HEK293 (cell line): ENCODE measurements around the gene GRK5.

ENCODE experiments used
- CTCF ChIA-PET: fragments of 350-600 bp; formaldehyde crosslinking; extraction: SDS; loops from one replicate; lab custom pipeline; 2021; ENCODE audit warnings: antibody characterized with exemption; lab: Yijun Ruan, JAX
- POLR2A ChIA-PET: fragments of 300-600 bp; formaldehyde crosslinking; extraction: SDS; loops from one replicate; lab custom pipeline; 2020; ENCODE audit warnings: antibody characterized with exemption, inconsistent platforms; lab: Yijun Ruan, JAX
- H3K27ac ChIP-seq: fragments of 200-500 bp; sonication (Bioruptor generic); 2 replicates; pipeline ENCODE4 v1.5.1; 2014; ENCODE audit warnings: low read depth, low read length, control low read depth, inconsistent platforms; ENCODE audit errors: extremely low read depth
- H3K36me3 ChIP-seq, 2 experiments: fragments of 200-500 bp in 1 of 2; sonication (Bioruptor generic) in 1 of 2; 1 replicate in 1 of 2; 2 replicates in 1 of 2; pipeline ENCODE4 v1.5.1; 2014 to 2017; ENCODE audit warnings: inconsistent platforms in 2 of 2, low read length in 2 of 2; ENCODE audit not compliant: control insufficient read depth in 2 of 2, insufficient read depth in 1 of 2
- H3K4me1 ChIP-seq: fragments of 200-500 bp; sonication (Bioruptor generic); 2 replicates; pipeline ENCODE4 v1.5.1; 2014; ENCODE audit warnings: mild to moderate bottlenecking, low read length, inconsistent platforms; ENCODE audit not compliant: control insufficient read depth, insufficient read depth
- H3K4me3 ChIP-seq: 2 replicates; pipeline ENCODE4 v1.5.1; 2011; ENCODE audit warnings: low read depth, mild to moderate bottlenecking, control low read depth, low read length, moderate library complexity
- H3K9me3 ChIP-seq: fragments of 200-500 bp; sonication (Bioruptor generic); 2 replicates; pipeline ENCODE4 v1.5.1; 2014; ENCODE audit warnings: low read depth, low read length, inconsistent platforms; ENCODE audit not compliant: control insufficient read depth, insufficient read depth
- KLF1 ChIP-seq: fragments of 450-650 bp; formaldehyde crosslinking; IDR thresholded peaks from 2 replicates; pipeline ENCODE4 v1.5.1; 2016; ENCODE audit warnings: missing biosample characterization, missing genetic modification characterization
- MEIS1 ChIP-seq: sonication (generic); formaldehyde crosslinking; IDR thresholded peaks from 2 replicates; pipeline ENCODE4 v1.8.1; 2022; ENCODE audit warnings: missing genetic modification reagents, mild to moderate bottlenecking, borderline replicate concordance
- SALL2 ChIP-seq: fragments of 450-650 bp; formaldehyde crosslinking; IDR thresholded peaks from 2 replicates; pipeline ENCODE4 v1.5.0; 2017; ENCODE audit warnings: missing biosample characterization, mild to moderate bottlenecking, missing genetic modification characterization, borderline replicate concordance
- WT1 ChIP-seq: fragments of 450-650 bp; formaldehyde crosslinking; IDR thresholded peaks from 2 replicates; pipeline ENCODE4 v1.5.1; 2016; ENCODE audit warnings: missing biosample characterization, missing genetic modification characterization
- YY1 ChIP-seq: fragments of 450-650 bp; formaldehyde crosslinking; IDR thresholded peaks from 2 replicates; pipeline ENCODE4 v1.5.1; 2018; ENCODE audit warnings: missing biosample characterization, missing genetic modification characterization
- ZBTB7A ChIP-seq: fragments of 450-650 bp; formaldehyde crosslinking; IDR thresholded peaks from 2 replicates; pipeline ENCODE4 v1.5.1; 2016; ENCODE audit warnings: low read depth, missing biosample characterization, missing genetic modification characterization
- ZIC2 ChIP-seq: fragments of 450-650 bp; formaldehyde crosslinking; IDR thresholded peaks from 2 replicates; pipeline ENCODE4 v1.5.1; 2016; ENCODE audit warnings: missing biosample characterization, missing genetic modification characterization
- ZNF10 ChIP-seq: fragments of 450-650 bp; formaldehyde crosslinking; IDR thresholded peaks from 2 replicates; pipeline ENCODE4 v1.5.1; 2017; ENCODE audit warnings: missing biosample characterization, missing genetic modification characterization
- ZNF146 ChIP-seq: fragments of 450-650 bp; formaldehyde crosslinking; IDR thresholded peaks from 2 replicates; pipeline ENCODE4 v1.5.1; 2016; ENCODE audit warnings: missing biosample characterization, missing genetic modification characterization
- ZNF155 ChIP-seq: fragments of 450-650 bp; formaldehyde crosslinking; IDR thresholded peaks from 2 replicates; pipeline ENCODE4 v1.5.1; 2016; ENCODE audit warnings: missing biosample characterization, missing genetic modification characterization
- ZNF211 ChIP-seq: fragments of 450-650 bp; formaldehyde crosslinking; IDR thresholded peaks from 2 replicates; pipeline ENCODE4 v1.5.1; 2016; ENCODE audit warnings: low read depth, missing biosample characterization, missing genetic modification characterization
- ZNF423 ChIP-seq: fragments of 450-650 bp; formaldehyde crosslinking; IDR thresholded peaks from 2 replicates; pipeline ENCODE4 v1.5.1; 2016; ENCODE audit warnings: missing biosample characterization, missing genetic modification characterization
- ZNF585B ChIP-seq: fragments of 450-650 bp; formaldehyde crosslinking; IDR thresholded peaks from 2 replicates; pipeline ENCODE4 v1.5.1; 2016; ENCODE audit warnings: missing biosample characterization, missing genetic modification characterization
- TF ChIP-seq, protein P1 (sequence below): fragments of 450-650 bp; formaldehyde crosslinking; IDR thresholded peaks from 2 replicates; pipeline ENCODE4 v1.5.1; 2016; ENCODE audit warnings: missing biosample characterization, missing genetic modification characterization
- TF ChIP-seq, protein P2 (sequence below): fragments of 450-650 bp; formaldehyde crosslinking; IDR thresholded peaks from 2 replicates; pipeline ENCODE4 v1.5.1; 2017; ENCODE audit warnings: missing biosample characterization, mild to moderate bottlenecking, missing genetic modification characterization, moderate library complexity
- TF ChIP-seq, protein P3 (sequence below): fragments of 450-650 bp; formaldehyde crosslinking; IDR thresholded peaks from 2 replicates; pipeline ENCODE4 v1.5.1; 2016; ENCODE audit warnings: missing biosample characterization, missing genetic modification characterization
- TF ChIP-seq, protein P4 (sequence below): fragments of 450-650 bp; formaldehyde crosslinking; conservative IDR thresholded peaks from 2 replicates; pipeline ENCODE4 v1.5.1; 2016; ENCODE audit warnings: low read depth, missing biosample characterization, missing genetic modification characterization
- TF ChIP-seq, protein P5 (sequence below): fragments of 450-650 bp; IDR thresholded peaks from 2 replicates; pipeline ENCODE4 v1.5.1; 2018; ENCODE audit warnings: missing biosample characterization, missing genetic modification characterization
- TF ChIP-seq, protein P6 (sequence below): fragments of 450-650 bp; IDR thresholded peaks from 2 replicates; pipeline ENCODE4 v1.5.1; 2018; ENCODE audit warnings: missing biosample characterization, mild to moderate bottlenecking, missing genetic modification characterization

The GRK5 gene

DNA sequence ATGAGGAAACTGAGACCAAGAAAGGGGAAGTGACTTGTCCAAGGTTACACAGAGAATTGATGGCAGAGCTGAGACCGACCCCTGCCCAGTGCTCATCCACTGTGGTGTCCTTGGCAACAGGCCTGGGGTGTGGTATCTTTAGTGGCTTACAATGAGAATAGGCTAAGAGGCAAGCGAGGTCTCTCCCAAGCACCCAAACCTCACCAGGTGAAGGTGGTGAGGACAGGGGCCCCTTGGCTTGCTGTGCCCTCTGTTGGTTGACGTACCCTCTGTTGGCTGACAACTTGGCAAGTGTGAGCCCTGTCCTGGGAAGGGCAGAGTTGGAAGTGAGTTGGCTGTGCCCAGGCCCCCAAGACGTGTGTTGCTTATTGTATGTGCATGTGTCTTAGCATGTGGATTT, 166.9 kb downstream of the GRK5 start:
- no peak overlapping the region for H3K4me3 ChIP-seq
- ChIA-PET POLR2A (no interaction called here), CTCF (interaction anchor here (0.6 kb wide), 1 partner anchor 165 kb away, joined by 4 read pairs; no protein-coding TSS in a partner anchor)
- H3K9me3 ChIP-seq: no peaks in the 10 kb centered on the region
- TF ChIP-seq MEIS1 (CRISPR knock-in tag): no peak
- TF ChIP-seq ZNF10: peak; percentile 77
- TF ChIP-seq, protein P1, sequence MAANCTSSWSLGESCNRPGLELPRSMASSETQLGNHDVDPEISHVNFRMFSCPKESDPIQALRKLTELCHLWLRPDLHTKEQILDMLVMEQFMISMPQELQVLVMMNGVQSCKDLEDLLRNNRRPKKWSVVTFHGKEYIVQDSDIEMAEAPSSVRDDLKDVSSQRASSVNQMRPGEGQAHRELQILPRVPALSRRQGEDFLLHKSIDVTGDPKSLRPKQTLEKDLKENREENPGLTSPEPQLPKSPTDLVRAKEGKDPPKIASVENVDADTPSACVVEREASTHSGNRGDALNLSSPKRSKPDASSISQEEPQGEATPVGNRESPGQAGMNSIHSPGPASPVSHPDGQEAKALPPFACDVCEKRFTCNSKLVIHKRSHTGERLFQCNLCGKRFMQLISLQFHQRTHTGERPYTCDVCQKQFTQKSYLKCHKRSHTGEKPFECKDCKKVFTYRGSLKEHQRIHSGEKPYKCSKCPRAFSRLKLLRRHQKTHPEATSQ (tag by site-specific recombination): no peak
- peaks cover 5% of the 10 kb centered on the region for H3K4me1 ChIP-seq
- H3K36me3 ChIP-seq: no peaks in the 10 kb centered on the region
- H3K27ac ChIP-seq: no peak overlapping the region

DNA sequence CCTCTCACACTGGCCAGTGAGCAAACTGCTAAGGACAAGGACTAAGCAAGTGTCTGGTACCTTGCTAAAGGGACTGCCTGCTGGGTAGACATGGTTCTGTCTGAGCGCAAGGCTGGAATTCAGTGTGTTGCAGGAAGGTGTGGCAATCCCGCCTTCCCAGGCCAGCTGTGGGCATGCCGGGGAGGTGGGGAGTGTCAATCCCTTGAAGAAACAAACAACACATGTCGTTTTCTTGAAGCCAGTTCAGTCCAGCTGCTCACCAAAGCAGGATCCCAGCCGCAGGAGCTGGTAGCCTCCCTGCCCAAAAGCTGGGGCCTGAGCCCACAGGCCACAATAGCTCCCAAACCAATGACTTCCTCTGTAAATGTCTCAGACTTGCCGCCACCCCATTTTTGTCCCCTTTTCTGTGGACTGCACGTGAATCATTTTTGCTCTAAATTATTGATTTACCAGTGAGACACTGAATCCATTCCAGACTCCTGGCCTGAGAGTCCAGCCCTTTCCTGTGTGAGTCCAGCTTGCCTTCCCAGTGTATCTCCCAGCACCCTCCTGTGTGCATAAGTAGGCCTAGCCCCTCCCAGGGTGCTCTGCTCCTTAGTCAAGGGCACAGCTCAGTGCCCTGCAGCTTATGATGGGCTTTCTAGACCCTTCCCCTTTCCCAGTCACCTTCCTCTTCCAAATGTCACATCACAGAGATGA, 168.4 kb downstream of the GRK5 start:
- H3K36me3 ChIP-seq: no peaks in the 10 kb centered on the region
- H3K27ac ChIP-seq: no peak overlapping the region
- ChIA-PET CTCF (interaction anchor here (1.5 kb wide), 1 partner anchor 12 kb away, joined by 4 read pairs; no protein-coding TSS in a partner anchor), POLR2A (no interaction called here)
- no peaks in the 10 kb centered on the region for H3K9me3 ChIP-seq
- TF ChIP-seq, protein P2, sequence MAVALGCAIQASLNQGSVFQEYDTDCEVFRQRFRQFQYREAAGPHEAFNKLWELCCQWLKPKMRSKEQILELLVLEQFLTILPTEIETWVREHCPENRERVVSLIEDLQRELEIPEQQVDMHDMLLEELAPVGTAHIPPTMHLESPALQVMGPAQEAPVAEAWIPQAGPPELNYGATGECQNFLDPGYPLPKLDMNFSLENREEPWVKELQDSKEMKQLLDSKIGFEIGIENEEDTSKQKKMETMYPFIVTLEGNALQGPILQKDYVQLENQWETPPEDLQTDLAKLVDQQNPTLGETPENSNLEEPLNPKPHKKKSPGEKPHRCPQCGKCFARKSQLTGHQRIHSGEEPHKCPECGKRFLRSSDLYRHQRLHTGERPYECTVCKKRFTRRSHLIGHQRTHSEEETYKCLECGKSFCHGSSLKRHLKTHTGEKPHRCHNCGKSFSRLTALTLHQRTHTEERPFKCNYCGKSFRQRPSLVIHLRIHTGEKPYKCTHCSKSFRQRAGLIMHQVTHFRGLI (tag by site-specific recombination): no peak
- peak; percentile 82 for TF ChIP-seq KLF1
- TF ChIP-seq, protein P3, sequence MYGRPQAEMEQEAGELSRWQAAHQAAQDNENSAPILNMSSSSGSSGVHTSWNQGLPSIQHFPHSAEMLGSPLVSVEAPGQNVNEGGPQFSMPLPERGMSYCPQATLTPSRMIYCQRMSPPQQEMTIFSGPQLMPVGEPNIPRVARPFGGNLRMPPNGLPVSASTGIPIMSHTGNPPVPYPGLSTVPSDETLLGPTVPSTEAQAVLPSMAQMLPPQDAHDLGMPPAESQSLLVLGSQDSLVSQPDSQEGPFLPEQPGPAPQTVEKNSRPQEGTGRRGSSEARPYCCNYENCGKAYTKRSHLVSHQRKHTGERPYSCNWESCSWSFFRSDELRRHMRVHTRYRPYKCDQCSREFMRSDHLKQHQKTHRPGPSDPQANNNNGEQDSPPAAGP (tag by site-specific recombination): peak; percentile 70
- TF ChIP-seq WT1: peak; percentile 77
- no peak for TF ChIP-seq ZNF155 (tag by site-specific recombination)
- TF ChIP-seq ZNF423 (tag by site-specific recombination): no peak
- TF ChIP-seq ZIC2 (tag by site-specific recombination): peak; percentile 58; the same call in 1 of the 2 replicates
- no peak for TF ChIP-seq ZNF211 (tag by site-specific recombination)
- no peak for TF ChIP-seq ZBTB7A (tag by site-specific recombination)
- H3K4me1 ChIP-seq: peaks cover under 1% of the 10 kb centered on the region; the same call in 1 of the 2 replicates
- no peak overlapping the region for H3K4me3 ChIP-seq

DNA sequence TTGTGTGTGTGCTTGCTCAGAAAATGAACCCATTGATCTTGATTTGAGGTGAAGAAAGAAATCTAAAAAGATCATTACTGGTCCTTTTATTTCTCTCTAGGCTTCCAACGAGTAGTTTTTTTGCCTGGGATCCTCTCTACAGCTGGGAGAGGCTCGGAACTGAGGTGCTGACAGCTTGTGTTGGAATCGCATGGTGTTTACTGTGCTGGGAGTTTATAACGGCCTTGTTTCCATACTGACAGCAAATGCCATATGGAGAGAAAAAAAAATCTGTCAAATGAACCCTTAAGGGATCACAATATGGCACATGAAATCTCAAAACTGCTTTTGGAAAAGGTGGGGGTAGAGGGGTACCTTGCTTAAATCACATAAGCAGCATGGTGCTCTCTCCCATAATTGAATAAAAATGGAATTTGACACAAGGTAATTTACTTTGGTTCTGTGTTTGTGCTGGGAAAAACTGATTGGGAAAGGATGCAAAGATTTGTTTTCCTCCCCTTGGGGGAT, 170.1 kb downstream of the GRK5 start:
- H3K4me3 ChIP-seq: no peak overlapping the region
- no peaks in the 10 kb centered on the region for H3K4me1 ChIP-seq
- H3K36me3 ChIP-seq: no peaks in the 10 kb centered on the region
- H3K27ac ChIP-seq: no peak overlapping the region
- H3K9me3 ChIP-seq: no peaks in the 10 kb centered on the region
- CTCF ChIA-PET: interaction anchor here (0.6 kb wide), 2 partner anchors 85 to 171 kb away, joined by 3 read pairs; no protein-coding TSS in a partner anchor
- POLR2A ChIA-PET: no interaction called here
- TF ChIP-seq, protein P4, sequence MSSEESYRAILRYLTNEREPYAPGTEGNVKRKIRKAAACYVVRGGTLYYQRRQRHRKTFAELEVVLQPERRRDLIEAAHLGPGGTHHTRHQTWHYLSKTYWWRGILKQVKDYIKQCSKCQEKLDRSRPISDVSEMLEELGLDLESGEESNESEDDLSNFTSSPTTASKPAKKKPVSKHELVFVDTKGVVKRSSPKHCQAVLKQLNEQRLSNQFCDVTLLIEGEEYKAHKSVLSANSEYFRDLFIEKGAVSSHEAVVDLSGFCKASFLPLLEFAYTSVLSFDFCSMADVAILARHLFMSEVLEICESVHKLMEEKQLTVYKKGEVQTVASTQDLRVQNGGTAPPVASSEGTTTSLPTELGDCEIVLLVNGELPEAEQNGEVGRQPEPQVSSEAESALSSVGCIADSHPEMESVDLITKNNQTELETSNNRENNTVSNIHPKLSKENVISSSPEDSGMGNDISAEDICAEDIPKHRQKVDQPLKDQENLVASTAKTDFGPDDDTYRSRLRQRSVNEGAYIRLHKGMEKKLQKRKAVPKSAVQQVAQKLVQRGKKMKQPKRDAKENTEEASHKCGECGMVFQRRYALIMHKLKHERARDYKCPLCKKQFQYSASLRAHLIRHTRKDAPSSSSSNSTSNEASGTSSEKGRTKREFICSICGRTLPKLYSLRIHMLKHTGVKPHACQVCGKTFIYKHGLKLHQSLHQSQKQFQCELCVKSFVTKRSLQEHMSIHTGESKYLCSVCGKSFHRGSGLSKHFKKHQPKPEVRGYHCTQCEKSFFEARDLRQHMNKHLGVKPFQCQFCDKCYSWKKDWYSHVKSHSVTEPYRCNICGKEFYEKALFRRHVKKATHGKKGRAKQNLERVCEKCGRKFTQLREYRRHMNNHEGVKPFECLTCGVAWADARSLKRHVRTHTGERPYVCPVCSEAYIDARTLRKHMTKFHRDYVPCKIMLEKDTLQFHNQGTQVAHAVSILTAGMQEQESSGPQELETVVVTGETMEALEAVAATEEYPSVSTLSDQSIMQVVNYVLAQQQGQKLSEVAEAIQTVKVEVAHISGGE: no peak
- TF ChIP-seq ZNF146 (tag by site-specific recombination) (no peak), SALL2 (tag by site-specific recombination) (no peak), ZNF585B (tag by site-specific recombination) (no peak), YY1 (tag by site-specific recombination) (no peak)
- TF ChIP-seq, protein P5, sequence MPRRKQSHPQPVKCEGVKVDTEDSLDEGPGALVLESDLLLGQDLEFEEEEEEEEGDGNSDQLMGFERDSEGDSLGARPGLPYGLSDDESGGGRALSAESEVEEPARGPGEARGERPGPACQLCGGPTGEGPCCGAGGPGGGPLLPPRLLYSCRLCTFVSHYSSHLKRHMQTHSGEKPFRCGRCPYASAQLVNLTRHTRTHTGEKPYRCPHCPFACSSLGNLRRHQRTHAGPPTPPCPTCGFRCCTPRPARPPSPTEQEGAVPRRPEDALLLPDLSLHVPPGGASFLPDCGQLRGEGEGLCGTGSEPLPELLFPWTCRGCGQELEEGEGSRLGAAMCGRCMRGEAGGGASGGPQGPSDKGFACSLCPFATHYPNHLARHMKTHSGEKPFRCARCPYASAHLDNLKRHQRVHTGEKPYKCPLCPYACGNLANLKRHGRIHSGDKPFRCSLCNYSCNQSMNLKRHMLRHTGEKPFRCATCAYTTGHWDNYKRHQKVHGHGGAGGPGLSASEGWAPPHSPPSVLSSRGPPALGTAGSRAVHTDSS (tag by site-specific recombination): no peak
- TF ChIP-seq, protein P6, sequence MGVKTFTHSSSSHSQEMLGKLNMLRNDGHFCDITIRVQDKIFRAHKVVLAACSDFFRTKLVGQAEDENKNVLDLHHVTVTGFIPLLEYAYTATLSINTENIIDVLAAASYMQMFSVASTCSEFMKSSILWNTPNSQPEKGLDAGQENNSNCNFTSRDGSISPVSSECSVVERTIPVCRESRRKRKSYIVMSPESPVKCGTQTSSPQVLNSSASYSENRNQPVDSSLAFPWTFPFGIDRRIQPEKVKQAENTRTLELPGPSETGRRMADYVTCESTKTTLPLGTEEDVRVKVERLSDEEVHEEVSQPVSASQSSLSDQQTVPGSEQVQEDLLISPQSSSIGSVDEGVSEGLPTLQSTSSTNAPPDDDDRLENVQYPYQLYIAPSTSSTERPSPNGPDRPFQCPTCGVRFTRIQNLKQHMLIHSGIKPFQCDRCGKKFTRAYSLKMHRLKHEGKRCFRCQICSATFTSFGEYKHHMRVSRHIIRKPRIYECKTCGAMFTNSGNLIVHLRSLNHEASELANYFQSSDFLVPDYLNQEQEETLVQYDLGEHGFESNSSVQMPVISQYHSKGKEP: no peak
